GM18870 (cell line): ENCODE measurements around the gene NSG2.
"Not testable (repeated sequence)": the region's sequence is repeated elsewhere in the genome, so short reads cannot be mapped to it uniquely, and the experiment has no call there.

Experiments
- ATAC-seq: cut with Tn5 transposase; IDR thresholded peaks from one replicate; pipeline ENCODE4 v1.9.1; 2021; ENCODE audit warnings: moderate library complexity; ENCODE audit not compliant: unreplicated experiment

NSG2 gene

GRCh38 chr5:174100490-174100889, 55.0 kb downstream of the NSG2 start:
- no peak for ATAC-seq

- ATAC-seq, result no peak
Measured at GRCh38 chr5:174101195-174101730, 55.8 kb downstream of the NSG2 start.

- not testable (repeated sequence) for ATAC-seq
Measured at GRCh38 chr5:174102574-174102973, 57.1 kb downstream of the NSG2 start.

- no peak for ATAC-seq
Measured at GRCh38 chr5:174106997-174107655, 61.6 kb downstream of the NSG2 start.

- no peak for ATAC-seq
Measured at GRCh38 chr5:174108745-174109144, 63.2 kb downstream of the NSG2 start.

GRCh38 chr5:174109698-174110260, 64.3 kb downstream of the NSG2 start:
- ATAC-seq, result no peak

- no peak for ATAC-seq
Measured at GRCh38 chr5:174110310-174110709, 64.8 kb downstream of the NSG2 start.

- no peak for ATAC-seq
Measured at GRCh38 chr5:174111287-174111973, 65.9 kb downstream of the NSG2 start.

- no peak for ATAC-seq
Measured at GRCh38 chr5:174115226-174115625, 69.7 kb downstream of the NSG2 start.

GRCh38 chr5:174118823-174119467, 73.4 kb downstream of the NSG2 start:
- ATAC-seq, result no peak

- ATAC-seq, result no peak
Measured at GRCh38 chr5:174119468-174119881, 74.0 kb downstream of the NSG2 start.

GRCh38 chr5:174120401-174121005, 75.0 kb downstream of the NSG2 start:
- ATAC-seq, result no peak

- no peak for ATAC-seq
Measured at GRCh38 chr5:174134545-174134944, 89.0 kb downstream of the NSG2 start.

GRCh38 chr5:174139623-174140022, 94.1 kb downstream of the NSG2 start:
- no peak for ATAC-seq

GRCh38 chr5:174140452-174141020, 95.0 kb downstream of the NSG2 start:
- ATAC-seq, result no peak

GRCh38 chr5:174141398-174141797, 95.9 kb downstream of the NSG2 start:
- ATAC-seq, result no peak

- no peak for ATAC-seq
Measured at GRCh38 chr5:174145091-174145490, 99.6 kb downstream of the NSG2 start.

GRCh38 chr5:174145821-174146220, 100.3 kb downstream of the NSG2 start:
- ATAC-seq, result no peak

GRCh38 chr5:174146556-174146955, 101.0 kb downstream of the NSG2 start:
- ATAC-seq, result no peak

GRCh38 chr5:174147012-174147411, 101.5 kb downstream of the NSG2 start:
- not testable (repeated sequence) for ATAC-seq

GRCh38 chr5:174147551-174147950, 102.0 kb downstream of the NSG2 start:
- ATAC-seq, result no peak
